ENCODE measurements around the gene ICA1L. TPM values are rescaled to one million over a fixed set of nuclear protein-coding genes. Genes with fewer than 3 reads are reported as not detected.
"Not testable (repeated sequence)": the region's sequence is repeated elsewhere in the genome, so short reads cannot be mapped to it uniquely, and the experiment has no call there.

The ICA1L gene
- total and polyA plus RNA-seq, 5 experiments from 2014 or later, result 2.8 to 4.7 (median 3.6) TPM

DNA sequence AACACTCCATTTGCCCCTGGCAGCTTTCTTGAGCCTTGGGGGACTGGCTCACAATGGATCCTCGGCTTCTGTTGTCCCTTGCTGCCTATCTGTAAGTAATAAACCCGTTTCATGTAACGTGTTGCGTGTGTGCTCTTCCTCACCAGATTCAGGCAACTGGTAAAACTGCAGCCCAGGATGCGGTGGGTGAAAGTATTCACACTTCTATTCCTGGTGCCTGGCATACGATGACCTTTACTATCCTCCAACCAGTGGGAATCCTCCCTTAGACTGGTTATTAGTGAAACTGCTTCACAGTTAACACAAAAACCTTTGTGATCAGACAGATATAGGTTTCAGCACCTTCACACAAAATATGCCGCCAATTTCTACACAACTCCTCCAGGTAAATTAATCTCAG, 13.6 kb upstream of the ICA1L start:
- Mint-ChIP-seq H3K27ac (no peak overlapping the region), H3K9me3 (no peaks in the 10 kb centered on the region)
- POLR2A ChIA-PET, result no interaction called here

DNA sequence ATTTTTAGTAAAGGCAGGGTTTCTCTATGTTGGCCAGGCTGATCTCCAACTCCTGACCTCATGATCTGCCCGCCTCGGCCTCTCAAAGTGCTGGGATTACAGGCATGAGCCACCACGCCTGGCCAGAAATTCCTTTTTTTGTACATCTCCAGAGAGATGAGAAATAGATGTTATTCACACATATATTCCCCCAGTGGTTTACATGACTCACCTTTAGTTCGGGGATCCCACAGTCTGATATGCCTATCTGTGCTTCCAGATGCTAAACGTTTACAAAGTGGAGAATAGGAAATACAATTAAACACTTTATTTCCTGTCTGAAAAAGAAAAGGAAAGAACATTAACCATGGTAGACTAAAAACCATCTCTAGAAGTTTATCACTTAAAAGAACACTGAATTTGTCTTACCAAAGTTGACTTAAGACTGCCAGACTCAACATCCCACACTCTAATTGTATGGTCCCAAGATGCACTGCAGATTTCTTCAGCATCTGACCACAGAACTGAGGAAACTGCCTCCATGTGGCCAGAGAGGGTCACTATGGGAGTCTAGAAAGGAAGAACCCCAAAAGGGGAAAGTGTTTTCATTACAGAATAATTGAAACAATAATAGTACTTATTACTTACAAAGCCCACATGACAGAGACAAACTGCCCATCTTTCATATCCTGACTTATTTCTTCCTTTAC, 12.6 kb upstream of the ICA1L start:
- Mint-ChIP-seq H3K4me1 (no peaks in the 10 kb centered on the region), H3K4me3 (no peak overlapping the region), H3K9me3 (no peaks in the 10 kb centered on the region), H3K36me3 (peaks cover 0 to 61% (median 19%) of the 10 kb centered on the region in 3 donors), H3K27me3 (no peaks in the 10 kb centered on the region), H3K27ac (no peak overlapping the region)
- no peak for DNase-seq
- ATAC-seq, result no peak
- POLR2A ChIA-PET, result no interaction called here

More for the DNA sequence above, 13.6 kb upstream of the ICA1L start:
- Mint-ChIP-seq H3K27me3 (no peaks in the 10 kb centered on the region), H3K36me3 (peaks cover 0 to 61% (median 19%) of the 10 kb centered on the region in 3 donors), H3K4me1 (no peaks in the 10 kb centered on the region), H3K4me3 (no peak overlapping the region)
- ATAC-seq (no peak), DNase-seq (no peak)

GRCh38 chr2:202881570-202881969, 10.0 kb upstream of the ICA1L start:
- Mint-ChIP-seq H3K27me3 (no peaks in the 10 kb centered on the region), H3K36me3 (peaks cover 0 to 46% (median 14%) of the 10 kb centered on the region in 3 donors), H3K4me1 (no peaks in the 10 kb centered on the region), H3K4me3 (no peak overlapping the region), H3K9me3 (no peaks in the 10 kb centered on the region), H3K27ac (peak overlapping the region in 1 of 10 donors; percentile 17)
- DNase-seq (no peak), ATAC-seq (no peak)
- POLR2A ChIA-PET, result no interaction called here

DNA sequence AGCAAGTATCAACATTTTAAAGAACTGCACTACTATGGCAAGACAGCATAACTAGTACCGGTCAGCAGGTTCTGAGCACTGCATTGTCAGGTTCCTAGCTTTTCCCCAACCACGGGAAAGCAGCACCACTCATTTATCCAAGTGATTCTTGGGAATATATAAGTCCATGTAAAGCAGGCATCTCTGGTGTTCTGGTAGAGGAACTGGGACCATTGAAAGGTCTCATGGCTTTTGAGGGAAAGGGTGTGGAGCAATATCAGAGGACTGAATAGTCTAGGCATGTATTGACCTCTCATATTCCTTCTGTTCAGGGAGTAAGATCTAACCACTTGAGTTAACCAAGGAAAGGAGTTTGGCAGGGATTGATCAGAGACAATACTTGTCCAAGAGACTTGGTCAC, 6.1 kb upstream of the ICA1L start:
- DNase-seq, result no peak
- Mint-ChIP-seq H3K27ac (no peak overlapping the region), H3K9me3 (no peaks in the 10 kb centered on the region), H3K4me1 (peaks cover 0 to 2% (median 0%) of the 10 kb centered on the region in 4 donors), H3K36me3 (peaks cover 0 to 20% (median 4%) of the 10 kb centered on the region in 3 donors), H3K4me3 (no peak overlapping the region), H3K27me3 (no peaks in the 10 kb centered on the region)
- POLR2A ChIA-PET, result interaction anchor here (0.6 kb wide), 1 partner anchor 16 kb away, joined by 3 read pairs; no protein-coding TSS in a partner anchor
- no peak for ATAC-seq

DNA sequence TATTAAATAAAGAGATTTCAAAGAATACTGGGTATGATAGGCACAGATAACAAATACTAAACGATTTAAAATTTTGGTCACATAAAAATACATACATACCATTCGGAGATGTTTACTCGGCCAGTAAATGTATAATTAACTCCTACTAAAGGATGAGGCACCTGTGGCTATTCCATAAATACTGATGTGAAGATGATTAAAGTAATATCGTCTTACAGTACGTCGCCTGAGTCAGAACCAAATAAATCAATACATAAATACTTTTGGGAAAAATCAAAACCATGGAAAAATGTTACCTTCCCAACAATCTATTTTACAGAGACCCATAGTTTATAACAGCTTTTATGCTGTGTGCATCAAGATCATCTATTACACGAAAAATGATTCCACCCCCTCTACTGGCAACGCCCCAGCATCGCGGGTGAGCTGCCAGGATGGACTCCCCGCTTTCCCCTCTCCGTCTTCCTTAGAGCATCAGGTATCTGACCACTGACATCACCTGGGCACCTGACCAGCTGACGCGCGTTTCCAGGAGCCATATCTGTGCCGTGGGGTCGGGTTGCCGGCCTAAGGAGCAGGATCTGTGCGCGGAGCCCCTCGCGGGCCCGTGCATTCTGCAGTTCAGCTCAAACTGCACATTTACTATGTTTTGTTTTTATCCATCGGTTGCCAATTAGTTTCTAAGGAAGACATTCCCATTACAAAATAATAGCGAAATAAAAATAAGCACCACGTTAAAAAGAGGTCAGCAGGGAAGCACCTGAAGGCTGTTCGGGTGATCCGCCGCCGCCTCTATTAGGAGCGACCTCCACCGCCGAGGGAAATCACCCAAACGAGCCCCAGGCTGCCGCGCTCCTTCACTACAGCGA, 901 bp downstream of the ICA1L start:
- Mint-ChIP-seq H3K36me3 (no peaks in the 10 kb centered on the region), H3K27ac (peak overlapping the region; percentile 65 to 95 (median 86)), H3K9me3 (no peaks in the 10 kb centered on the region), H3K4me1 (peaks cover 4 to 14% (median 8%) of the 10 kb centered on the region in 4 donors), H3K27me3 (no peaks in the 10 kb centered on the region), H3K4me3 (peak overlapping the region; percentile 91 to 97 (median 94))
- ATAC-seq, result peak; percentile 83 to 86
- peak; percentile 30 to 81 (median 60) for DNase-seq
- POLR2A ChIA-PET, result interaction anchor here (0.7 to 3.9 kb wide), 4 partner anchors 236 to 369 kb away, joined by 3 to 32 read pairs (median 4); partner anchors contain the start of genes CYP20A1 and FAM117B

GRCh38 chr2:202861987-202862386, 9.6 kb downstream of the ICA1L start:
- peaks cover 0 to 10% (median 2%) of the 10 kb centered on the region in 3 donors for H3K36me3 Mint-ChIP-seq
- peaks cover 0 to 3% (median 0%) of the 10 kb centered on the region in 9 donors for H3K9me3 Mint-ChIP-seq
- peaks cover 0 to 2% (median 0%) of the 10 kb centered on the region in 4 donors for H3K4me1 Mint-ChIP-seq
- no peak for DNase-seq
- ATAC-seq, result no peak
- H3K27ac Mint-ChIP-seq, result no peak overlapping the region
- POLR2A ChIA-PET, result interaction anchor here (0.6 kb wide), 1 partner anchor 15 kb away, joined by 3 read pairs; no protein-coding TSS in a partner anchor
- H3K4me3 Mint-ChIP-seq, result no peak overlapping the region
- H3K27me3 Mint-ChIP-seq, result no peaks in the 10 kb centered on the region

- H3K4me1 Mint-ChIP-seq, result peaks cover 0 to 7% (median 2%) of the 10 kb centered on the region in 4 donors
- DNase-seq, result no peak
- H3K27ac Mint-ChIP-seq, result no peak overlapping the region
- ATAC-seq, result no peak
- no peaks in the 10 kb centered on the region for H3K27me3 Mint-ChIP-seq
- H3K4me3 Mint-ChIP-seq, result no peak overlapping the region
- peaks cover 0 to 10% (median 2%) of the 10 kb centered on the region in 3 donors for H3K36me3 Mint-ChIP-seq
- POLR2A ChIA-PET, result no interaction called here
- peaks cover 0 to 4% (median 0%) of the 10 kb centered on the region in 9 donors for H3K9me3 Mint-ChIP-seq
Observed at GRCh38 chr2:202858601-202859000, 13.0 kb downstream of the ICA1L start.

DNA sequence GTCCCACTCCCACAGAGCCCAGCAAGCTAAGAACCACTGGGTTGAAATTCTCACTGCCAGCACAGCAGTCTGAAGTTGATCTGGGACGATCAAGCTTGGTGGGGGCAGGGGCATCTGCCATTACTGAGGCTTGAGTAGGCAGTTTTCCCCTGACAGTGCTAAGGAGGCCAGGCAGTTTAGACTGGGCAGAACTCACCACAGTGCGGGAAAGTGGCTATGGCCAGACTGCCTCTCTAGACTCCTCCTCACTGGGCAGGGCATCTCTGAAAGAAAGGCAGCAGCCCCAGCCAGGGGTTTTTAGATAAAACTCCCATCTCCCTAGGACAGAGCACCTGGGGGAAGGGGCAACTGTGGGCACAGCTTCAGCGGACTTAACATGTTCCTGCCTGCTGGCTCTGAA, 22.2 kb downstream of the ICA1L start:
- H3K4me3 Mint-ChIP-seq, result peak overlapping the region in 1 of 10 donors; percentile 36
- POLR2A ChIA-PET, result interaction anchor here (0.6 to 1.2 kb wide), 2 partner anchors 214 to 277 kb away, joined by 3 to 4 read pairs; no protein-coding TSS in a partner anchor
- H3K9me3 Mint-ChIP-seq, H3K36me3 Mint-ChIP-seq, H3K27me3 Mint-ChIP-seq, ATAC-seq, DNase-seq: not testable (repeated sequence)
- peaks cover 7 to 14% (median 9%) of the 10 kb centered on the region in 4 donors for H3K4me1 Mint-ChIP-seq
- peak overlapping the region in 3 of 10 donors; percentile 4 to 84 (median 59) for H3K27ac Mint-ChIP-seq

GRCh38 chr2:202848813-202849212, 22.8 kb downstream of the ICA1L start:
- H3K36me3 Mint-ChIP-seq, result peaks cover 0 to 8% (median 2%) of the 10 kb centered on the region in 3 donors
- H3K9me3 Mint-ChIP-seq, result peaks cover 0 to 4% (median 0%) of the 10 kb centered on the region in 9 donors
- H3K27ac Mint-ChIP-seq, result peak overlapping the region in 8 of 10 donors; percentile 4 to 84 (median 48)

GRCh38 chr2:202847693-202848524, 23.7 kb downstream of the ICA1L start:
- H3K27ac Mint-ChIP-seq, result no peak overlapping the region
- H3K36me3 Mint-ChIP-seq, result peaks cover 4 to 9% (median 4%) of the 10 kb centered on the region in 3 donors
- DNase-seq (no peak), ATAC-seq (no peak)
- peaks cover 0 to 11% (median 4%) of the 10 kb centered on the region in 9 donors for H3K9me3 Mint-ChIP-seq
- POLR2A ChIA-PET, result no interaction called here
- peaks cover 7 to 9% (median 8%) of the 10 kb centered on the region in 4 donors for H3K4me1 Mint-ChIP-seq
- peaks cover 0 to 1% (median 0%) of the 10 kb centered on the region in 5 donors for H3K27me3 Mint-ChIP-seq
- no peak overlapping the region for H3K4me3 Mint-ChIP-seq

More at GRCh38 chr2:202848813-202849212, 22.8 kb downstream of the ICA1L start:
- POLR2A ChIA-PET, result interaction anchor here (0.6 to 1.2 kb wide), 2 partner anchors 213 to 276 kb away, joined by 3 to 4 read pairs; no protein-coding TSS in a partner anchor
- Mint-ChIP-seq H3K4me1 (peaks cover 7 to 9% (median 9%) of the 10 kb centered on the region in 4 donors), H3K4me3 (peak overlapping the region in 3 of 10 donors; percentile 7 to 36 (median 31)), H3K27me3 (peaks cover 0 to 1% (median 0%) of the 10 kb centered on the region in 5 donors)
- peak in 4 of 10 donors; percentile 8 to 27 (median 10) for DNase-seq
- ATAC-seq, result peak in 1 of 2 donors; percentile 57

DNA sequence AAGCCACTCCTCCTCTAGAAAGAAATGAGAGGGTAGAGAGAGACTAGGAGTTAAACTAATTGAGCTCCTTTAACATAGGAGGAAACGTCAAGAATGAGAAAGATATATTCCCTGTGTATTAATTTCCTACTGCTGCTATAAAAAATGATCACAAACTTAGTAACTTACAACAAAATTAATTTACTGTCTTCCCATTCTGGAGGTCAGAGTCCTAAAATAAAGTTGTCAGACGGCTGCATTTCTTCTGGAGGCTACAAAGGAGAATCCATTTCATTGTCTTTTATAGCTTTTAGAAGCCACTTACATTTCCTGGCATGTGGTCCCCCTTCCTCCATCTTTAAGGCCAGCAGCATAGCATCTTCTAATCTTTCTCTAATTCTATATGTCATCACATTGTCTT, 26.9 kb downstream of the ICA1L start:
- DNase-seq (no peak), ATAC-seq (no peak)
- Mint-ChIP-seq H3K4me1 (peaks cover 3 to 9% (median 7%) of the 10 kb centered on the region in 4 donors), H3K27me3 (no peaks in the 10 kb centered on the region), H3K36me3 (peaks cover 8 to 19% (median 12%) of the 10 kb centered on the region in 3 donors), H3K27ac (peak overlapping the region in 1 of 10 donors; percentile 46), H3K4me3 (no peak overlapping the region), H3K9me3 (peaks cover 0 to 22% (median 11%) of the 10 kb centered on the region in 9 donors)
- POLR2A ChIA-PET, result no interaction called here

Measured in naive thymus-derived CD8-positive, alpha-beta T cell (primary cell).